HG02763 (cell line): ENCODE data around the gene HDAC9.

Experiments used
- ATAC-seq: cut with Tn5 transposase; IDR thresholded peaks from one replicate; pipeline ENCODE4 v1.9.1; 2021; ENCODE audit warnings: mild to moderate bottlenecking, moderate library complexity; ENCODE audit not compliant: unreplicated experiment

The HDAC9 gene

GRCh38 chr7:18580950-18581349 is 85.4 kb downstream of the HDAC9 start:
- ATAC-seq, result no peak

GRCh38 chr7:18583305-18583704 is 87.8 kb downstream of the HDAC9 start:
- ATAC-seq, result no peak

- ATAC-seq, result no peak
These were observed 94.7 kb downstream of the HDAC9 start for GRCh38 chr7:18590241-18590640.

- no peak for ATAC-seq
These were observed 95.3 kb downstream of the HDAC9 start for GRCh38 chr7:18590744-18591340.

GRCh38 chr7:18593602-18594279 is 98.2 kb downstream of the HDAC9 start:
- ATAC-seq, result no peak

- no peak for ATAC-seq
These were observed 102.2 kb downstream of the HDAC9 start for GRCh38 chr7:18597754-18598153.

GRCh38 chr7:18607025-18607424 is 111.5 kb downstream of the HDAC9 start:
- no peak for ATAC-seq

- ATAC-seq, result no peak
These were observed 114.9 kb downstream of the HDAC9 start for GRCh38 chr7:18610331-18610948.

- no peak for ATAC-seq
These were observed 119.3 kb downstream of the HDAC9 start for GRCh38 chr7:18614841-18615240.

GRCh38 chr7:18619311-18619710 is 123.8 kb downstream of the HDAC9 start:
- ATAC-seq, result no peak

GRCh38 chr7:18623389-18623788 is 127.8 kb downstream of the HDAC9 start:
- no peak for ATAC-seq

- ATAC-seq, result no peak
These were observed 128.9 kb downstream of the HDAC9 start for GRCh38 chr7:18624459-18624858.

GRCh38 chr7:18626086-18626485 is 130.5 kb downstream of the HDAC9 start:
- ATAC-seq, result no peak

- no peak for ATAC-seq
These were observed 131.2 kb downstream of the HDAC9 start for GRCh38 chr7:18626717-18627116.

GRCh38 chr7:18637516-18637915 is 142.0 kb downstream of the HDAC9 start:
- no peak for ATAC-seq

- ATAC-seq, result no peak
These were observed 143.3 kb downstream of the HDAC9 start for GRCh38 chr7:18638594-18639452.

GRCh38 chr7:18639711-18640110 is 144.2 kb downstream of the HDAC9 start:
- no peak for ATAC-seq

- ATAC-seq, result no peak
These were observed 149.4 kb downstream of the HDAC9 start for GRCh38 chr7:18644981-18645380.

GRCh38 chr7:18647582-18647981 is 152.0 kb downstream of the HDAC9 start:
- ATAC-seq, result no peak

- no peak for ATAC-seq
These were observed 153.6 kb downstream of the HDAC9 start for GRCh38 chr7:18648849-18649758.
